Osteoblast (primary cell): ENCODE data around the gene ZBBX. TPM values are rescaled to one million over a fixed set of nuclear protein-coding genes. Genes with fewer than 3 reads are reported as not detected.

Experiments used
- DNase-seq: peaks from one replicate; pipeline ENCODE4 v3.0.0; 2011; ENCODE audit warnings: low spot score, mixed read lengths; ENCODE audit not compliant: insufficient read length; ENCODE audit errors: missing footprints
- H2AFZ ChIP-seq: 2 replicates; pipeline ENCODE4 v1.6.0; 2011; ENCODE audit warnings: mild to moderate bottlenecking, low read length
- H3K27ac ChIP-seq: 2 replicates; pipeline ENCODE4 v1.5.1; 2011; ENCODE audit warnings: mild to moderate bottlenecking, low read depth, low read length, moderate library complexity
- H3K27me3 ChIP-seq: 2 replicates; pipeline ENCODE4 v1.6.0; 2012; ENCODE audit warnings: mild to moderate bottlenecking, control low read depth, inconsistent platforms, low read length, moderate library complexity; ENCODE audit not compliant: insufficient read depth
- H3K36me3 ChIP-seq: 2 replicates; pipeline ENCODE4 v1.5.1; 2011; ENCODE audit warnings: mild to moderate bottlenecking, low read length, control low read depth, moderate library complexity; ENCODE audit not compliant: insufficient read depth
- H3K4me1 ChIP-seq: 2 replicates; pipeline ENCODE4 v1.5.1; 2011; ENCODE audit warnings: mild to moderate bottlenecking, low read length, control low read depth, moderate library complexity; ENCODE audit not compliant: insufficient read depth
- H3K4me2 ChIP-seq: 2 replicates; pipeline ENCODE4 v1.6.0; 2011; ENCODE audit warnings: mild to moderate bottlenecking, low read length; ENCODE audit not compliant: insufficient read depth
- H3K4me3 ChIP-seq: fragments of 200-600 bp; sonication (generic); 3 replicates; pipeline ENCODE4 v1.5.1; 2012; ENCODE audit warnings: mild to moderate bottlenecking, low read length, inconsistent platforms; ENCODE audit not compliant: insufficient read depth
- H3K79me2 ChIP-seq: 2 replicates; pipeline ENCODE4 v1.6.0; 2012; ENCODE audit warnings: mild to moderate bottlenecking, low read length, control low read depth, inconsistent platforms; ENCODE audit not compliant: insufficient read depth
- H3K9me3 ChIP-seq: 2 replicates; pipeline ENCODE4 v1.5.1; 2011; ENCODE audit warnings: low read depth, low read length, control low read depth
- H4K20me1 ChIP-seq: 2 replicates; pipeline ENCODE4 v1.6.0; 2012; ENCODE audit warnings: mild to moderate bottlenecking, low read length, control low read depth; ENCODE audit not compliant: insufficient read depth
- total RNA-seq: library from RNA; depleted of rRNA; stranded (reverse); fragments of >200 nt; gene quantifications from 2 replicates; pipeline ENCODE4 v1.2.3, GENCODE V29; 2012
- TF ChIP-seq, protein P1 (sequence below): IDR thresholded peaks from 2 replicates; pipeline ENCODE4 v1.5.1; 2011; ENCODE audit warnings: mild to moderate bottlenecking, low read depth, low read length, moderate library complexity; ENCODE audit errors: extremely low read depth

Gene ZBBX
- total RNA-seq, 1 donor: not detected

DNA sequence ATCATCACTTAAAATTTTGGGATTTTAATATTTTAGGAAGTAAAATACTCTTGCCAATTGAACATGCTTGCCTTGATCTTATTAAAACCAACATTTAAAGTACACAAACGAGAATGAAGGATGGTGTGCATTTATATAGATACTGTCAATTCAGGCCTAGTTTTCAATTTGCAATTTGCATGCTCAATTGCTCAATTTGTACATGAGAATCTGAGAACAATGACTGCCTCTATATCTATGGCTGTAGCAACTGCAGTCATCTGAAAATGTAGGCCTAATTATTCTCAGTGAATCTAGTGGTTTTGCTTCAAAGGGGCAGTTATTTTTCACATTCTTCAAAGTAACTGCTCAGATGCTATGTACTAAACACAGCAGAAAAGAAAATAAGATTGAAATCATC is 18.8 kb downstream of the ZBBX start:
- no peaks in the 10 kb centered on the region for H4K20me1 ChIP-seq
- H3K4me2 ChIP-seq: no peak overlapping the region
- H3K27ac ChIP-seq: no peak overlapping the region
- H3K9me3 ChIP-seq: no peaks in the 10 kb centered on the region
- no peak overlapping the region for H2AFZ ChIP-seq
- H3K27me3 ChIP-seq: no peaks in the 10 kb centered on the region
- no peak overlapping the region for H3K4me3 ChIP-seq
- H3K4me1 ChIP-seq: no peaks in the 10 kb centered on the region
- TF ChIP-seq, protein P1, sequence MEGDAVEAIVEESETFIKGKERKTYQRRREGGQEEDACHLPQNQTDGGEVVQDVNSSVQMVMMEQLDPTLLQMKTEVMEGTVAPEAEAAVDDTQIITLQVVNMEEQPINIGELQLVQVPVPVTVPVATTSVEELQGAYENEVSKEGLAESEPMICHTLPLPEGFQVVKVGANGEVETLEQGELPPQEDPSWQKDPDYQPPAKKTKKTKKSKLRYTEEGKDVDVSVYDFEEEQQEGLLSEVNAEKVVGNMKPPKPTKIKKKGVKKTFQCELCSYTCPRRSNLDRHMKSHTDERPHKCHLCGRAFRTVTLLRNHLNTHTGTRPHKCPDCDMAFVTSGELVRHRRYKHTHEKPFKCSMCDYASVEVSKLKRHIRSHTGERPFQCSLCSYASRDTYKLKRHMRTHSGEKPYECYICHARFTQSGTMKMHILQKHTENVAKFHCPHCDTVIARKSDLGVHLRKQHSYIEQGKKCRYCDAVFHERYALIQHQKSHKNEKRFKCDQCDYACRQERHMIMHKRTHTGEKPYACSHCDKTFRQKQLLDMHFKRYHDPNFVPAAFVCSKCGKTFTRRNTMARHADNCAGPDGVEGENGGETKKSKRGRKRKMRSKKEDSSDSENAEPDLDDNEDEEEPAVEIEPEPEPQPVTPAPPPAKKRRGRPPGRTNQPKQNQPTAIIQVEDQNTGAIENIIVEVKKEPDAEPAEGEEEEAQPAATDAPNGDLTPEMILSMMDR: no peak
- H3K36me3 ChIP-seq: no peaks in the 10 kb centered on the region
- DNase-seq: no peak
- no peaks in the 10 kb centered on the region for H3K79me2 ChIP-seq

DNA sequence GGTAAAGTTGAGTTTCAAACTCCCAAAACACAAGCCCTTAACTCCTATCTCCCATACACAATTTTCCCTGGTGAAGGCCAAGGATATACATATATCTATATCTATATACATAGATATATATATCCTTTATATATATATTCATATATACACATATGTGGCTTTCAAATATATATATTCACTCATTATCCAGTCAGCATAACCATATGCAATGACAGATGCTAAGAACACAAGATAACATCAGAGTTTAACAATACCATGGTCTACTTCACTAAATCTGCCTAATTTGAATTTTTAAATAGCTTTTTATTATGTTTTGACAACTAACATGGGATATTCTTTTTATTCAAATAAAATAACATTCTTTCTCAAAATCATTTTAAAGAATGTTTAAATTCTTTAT is 24.7 kb downstream of the ZBBX start:
- H4K20me1 ChIP-seq: no peaks in the 10 kb centered on the region
- H3K4me1 ChIP-seq: no peaks in the 10 kb centered on the region
- no peak overlapping the region for H2AFZ ChIP-seq
- no peak overlapping the region for H3K4me2 ChIP-seq
- no peak overlapping the region for H3K27ac ChIP-seq
- no peaks in the 10 kb centered on the region for H3K27me3 ChIP-seq
- H3K4me3 ChIP-seq: no peak overlapping the region
- TF ChIP-seq, protein P1: no peak
- no peaks in the 10 kb centered on the region for H3K79me2 ChIP-seq
- no peaks in the 10 kb centered on the region for H3K36me3 ChIP-seq
- no peak for DNase-seq
- peaks cover 3% of the 10 kb centered on the region for H3K9me3 ChIP-seq

DNA sequence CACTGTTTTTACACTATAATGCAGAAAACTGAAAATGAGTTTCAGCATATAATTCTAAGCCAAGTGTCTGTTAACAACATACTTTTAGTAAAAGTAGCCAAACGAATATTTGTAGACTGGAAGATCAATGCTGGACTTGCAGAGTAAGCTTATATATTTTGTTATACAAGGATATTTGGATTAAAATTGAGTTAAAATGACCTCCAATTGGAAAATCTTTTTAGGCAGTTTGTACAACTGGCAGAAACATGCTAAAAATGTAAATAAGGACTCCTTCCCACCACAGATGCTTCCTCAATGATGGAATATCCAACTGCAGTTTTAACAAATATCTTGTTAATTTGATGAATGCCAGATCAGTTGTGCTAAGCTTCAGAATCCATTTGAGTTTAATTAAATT is 25.3 kb downstream of the ZBBX start:
- no peak for DNase-seq
- Histone ChIP-seq H3K4me1 (no peaks in the 10 kb centered on the region), H3K4me3 (no peak overlapping the region), H3K9me3 (peaks cover 3% of the 10 kb centered on the region), H3K4me2 (no peak overlapping the region), H4K20me1 (no peaks in the 10 kb centered on the region), H3K79me2 (no peaks in the 10 kb centered on the region), H2AFZ (no peak overlapping the region), H3K27ac (no peak overlapping the region), H3K27me3 (no peaks in the 10 kb centered on the region), H3K36me3 (no peaks in the 10 kb centered on the region)
- TF ChIP-seq, protein P1: no peak

DNA sequence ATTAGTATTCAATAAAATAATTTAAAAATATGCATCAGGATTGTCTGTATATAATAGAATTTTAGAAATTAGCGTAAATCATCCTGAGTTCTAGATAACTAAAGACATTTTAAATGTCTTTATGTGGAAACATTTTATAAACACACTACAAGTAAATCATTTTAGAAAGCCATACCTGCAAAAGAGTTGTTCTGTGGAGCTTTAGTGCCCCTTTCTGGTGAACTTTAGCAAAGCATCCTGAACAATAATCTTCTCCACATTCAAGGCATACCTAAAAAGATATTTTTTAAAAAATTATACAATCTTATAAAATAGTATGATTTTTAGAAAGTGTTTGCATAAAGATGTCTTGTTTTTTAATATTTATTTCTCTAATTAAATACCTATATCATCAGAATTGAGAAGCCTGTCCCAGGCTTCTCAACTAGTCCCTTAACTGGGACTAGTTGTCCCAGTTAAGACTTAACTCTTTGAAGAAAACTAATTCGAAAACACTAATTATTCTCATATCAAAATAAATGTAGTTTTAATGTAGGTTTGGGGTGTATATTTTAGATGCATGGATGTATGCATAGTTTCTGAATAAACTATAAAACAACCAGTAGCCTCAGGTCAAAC is 29.7 kb downstream of the ZBBX start:
- TF ChIP-seq, protein P1: no peak
- no peak for DNase-seq
- Histone ChIP-seq H3K9me3 (peaks cover 3% of the 10 kb centered on the region), H3K79me2 (no peaks in the 10 kb centered on the region), H3K4me3 (no peak overlapping the region), H2AFZ (no peak overlapping the region), H3K27me3 (no peaks in the 10 kb centered on the region), H4K20me1 (no peaks in the 10 kb centered on the region), H3K4me2 (no peak overlapping the region), H3K36me3 (no peaks in the 10 kb centered on the region), H3K27ac (no peak overlapping the region), H3K4me1 (no peaks in the 10 kb centered on the region)
